ENCODE results near the gene MYO18A. TPM values are rescaled to one million over a fixed set of nuclear protein-coding genes. Genes with fewer than 3 reads are reported as not detected.

MYO18A gene
- total RNA-seq, 3 donors from 2014 or later (not counting 1 experiment from before 2014, with no cell fraction given), result 110 to 117 (median 115) TPM

- Mint-ChIP-seq H3K27me3 (ENCODE audit: low read depth in 2 of 2) (peaks cover 23 to 31% of the 10 kb centered on the region in 2 donors), H3K36me3 (peaks cover 9% of the 10 kb centered on the region), H3K4me1 (no peaks in the 10 kb centered on the region), H3K9me3 (peaks cover 0 to 7% of the 10 kb centered on the region in 2 donors), H3K4me3 (no peak overlapping the region), H3K27ac (no peak overlapping the region)
- TF ChIP-seq, protein P1, sequence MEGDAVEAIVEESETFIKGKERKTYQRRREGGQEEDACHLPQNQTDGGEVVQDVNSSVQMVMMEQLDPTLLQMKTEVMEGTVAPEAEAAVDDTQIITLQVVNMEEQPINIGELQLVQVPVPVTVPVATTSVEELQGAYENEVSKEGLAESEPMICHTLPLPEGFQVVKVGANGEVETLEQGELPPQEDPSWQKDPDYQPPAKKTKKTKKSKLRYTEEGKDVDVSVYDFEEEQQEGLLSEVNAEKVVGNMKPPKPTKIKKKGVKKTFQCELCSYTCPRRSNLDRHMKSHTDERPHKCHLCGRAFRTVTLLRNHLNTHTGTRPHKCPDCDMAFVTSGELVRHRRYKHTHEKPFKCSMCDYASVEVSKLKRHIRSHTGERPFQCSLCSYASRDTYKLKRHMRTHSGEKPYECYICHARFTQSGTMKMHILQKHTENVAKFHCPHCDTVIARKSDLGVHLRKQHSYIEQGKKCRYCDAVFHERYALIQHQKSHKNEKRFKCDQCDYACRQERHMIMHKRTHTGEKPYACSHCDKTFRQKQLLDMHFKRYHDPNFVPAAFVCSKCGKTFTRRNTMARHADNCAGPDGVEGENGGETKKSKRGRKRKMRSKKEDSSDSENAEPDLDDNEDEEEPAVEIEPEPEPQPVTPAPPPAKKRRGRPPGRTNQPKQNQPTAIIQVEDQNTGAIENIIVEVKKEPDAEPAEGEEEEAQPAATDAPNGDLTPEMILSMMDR (IDR thresholded peaks at IDR 0.05), result no peak
- Histone ChIP-seq H3K36me3 (ENCODE audit: control insufficient read depth, insufficient read depth, low read length) (no peaks in the 10 kb centered on the region), H3K27ac (ENCODE audit: low read length) (no peak overlapping the region), H3K4me3 (ENCODE audit: low read length) (no peak overlapping the region), H3K9me3 (ENCODE audit: control insufficient read depth, insufficient read depth, low read length) (peaks cover 3% of the 10 kb centered on the region), H3K4me1 (ENCODE audit: control insufficient read depth, insufficient read depth, low read length) (peaks cover 2% of the 10 kb centered on the region), H3K27me3 (ENCODE audit: control insufficient read depth, insufficient read depth, low read length) (peaks cover 7% of the 10 kb centered on the region)
- DNase-seq (no peak), ATAC-seq (no peak)
- intact Hi-C loops (cut with micrococcal nuclease), result no loop called here
- WGBS (ENCODE audit: insufficient coverage), result 68% methylated on average over 5 of the region's 5 CpGs
Measured at GRCh38 chr17:29036584-29036983, 143.6 kb downstream of the MYO18A start.

DNA sequence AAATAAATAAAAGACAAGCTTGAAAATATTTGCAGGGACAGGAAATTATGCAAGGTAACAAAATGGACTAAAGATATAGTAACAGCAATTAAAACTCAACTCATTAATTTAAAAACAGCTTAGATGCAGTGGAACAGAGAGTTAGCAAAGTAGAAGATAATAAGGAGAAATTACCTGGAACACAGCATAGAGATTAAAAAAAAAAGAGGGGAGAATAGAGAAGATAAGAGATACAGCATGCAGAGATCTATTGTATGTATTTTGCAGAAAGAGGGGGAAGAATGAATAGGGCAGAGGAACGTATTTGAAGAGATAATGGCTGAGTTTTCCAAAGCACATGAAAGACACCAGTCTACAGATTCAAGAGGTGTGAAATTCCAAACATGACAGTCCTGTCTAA, 145.7 kb downstream of the MYO18A start:
- ATAC-seq (no peak), DNase-seq (no peak)
- peaks cover 3% of the 10 kb centered on the region for H3K9me3 ChIP-seq (ENCODE audit: control insufficient read depth, insufficient read depth, low read length)
- Mint-ChIP-seq H3K4me1 (no peaks in the 10 kb centered on the region), H3K4me3 (no peak overlapping the region), H3K27ac (no peak overlapping the region), H3K27me3 (ENCODE audit: low read depth in 2 of 2) (peaks cover 32 to 36% of the 10 kb centered on the region in 2 donors), H3K9me3 (peaks cover 0 to 7% of the 10 kb centered on the region in 2 donors), H3K36me3 (peaks cover 9% of the 10 kb centered on the region)
- TF ChIP-seq, protein P1 (IDR thresholded peaks at IDR 0.05), result no peak
- H3K27ac ChIP-seq (ENCODE audit: low read length), result no peak overlapping the region
- H3K4me1 ChIP-seq (ENCODE audit: control insufficient read depth, insufficient read depth, low read length), result peaks cover 2% of the 10 kb centered on the region
- H3K4me3 ChIP-seq (ENCODE audit: low read length), result no peak overlapping the region
- H3K27me3 ChIP-seq (ENCODE audit: control insufficient read depth, insufficient read depth, low read length), result peaks cover 10% of the 10 kb centered on the region
- intact Hi-C loops (cut with micrococcal nuclease), result no loop called here
- H3K36me3 ChIP-seq (ENCODE audit: control insufficient read depth, insufficient read depth, low read length), result no peaks in the 10 kb centered on the region
- WGBS (ENCODE audit: insufficient coverage), result 76% methylated on average over 1 of the region's 1 CpG

GRCh38 chr17:29032857-29033197, 147.4 kb downstream of the MYO18A start:
- peaks cover 40 to 42% of the 10 kb centered on the region in 2 donors for H3K27me3 Mint-ChIP-seq (ENCODE audit: low read depth in 2 of 2)
- TF ChIP-seq, protein P1 (IDR thresholded peaks at IDR 0.05), result no peak
- Histone ChIP-seq H3K4me3 (ENCODE audit: low read length) (no peak overlapping the region), H3K27me3 (ENCODE audit: control insufficient read depth, insufficient read depth, low read length) (peaks cover 10% of the 10 kb centered on the region), H3K4me1 (ENCODE audit: control insufficient read depth, insufficient read depth, low read length) (peaks cover 2% of the 10 kb centered on the region), H3K27ac (ENCODE audit: low read length) (no peak overlapping the region), H3K36me3 (ENCODE audit: control insufficient read depth, insufficient read depth, low read length) (no peaks in the 10 kb centered on the region), H3K9me3 (ENCODE audit: control insufficient read depth, insufficient read depth, low read length) (peaks cover 3% of the 10 kb centered on the region)
- no peak for ATAC-seq
- H3K36me3 Mint-ChIP-seq, result peaks cover 9% of the 10 kb centered on the region
- 50% methylated on average over 5 of the region's 6 CpGs for WGBS (ENCODE audit: insufficient coverage)
- H3K9me3 Mint-ChIP-seq, result peaks cover 0 to 7% of the 10 kb centered on the region in 2 donors
- no peak overlapping the region for H3K27ac Mint-ChIP-seq
- no peak for DNase-seq
- no peak overlapping the region for H3K4me3 Mint-ChIP-seq
- H3K4me1 Mint-ChIP-seq, result no peaks in the 10 kb centered on the region
- intact Hi-C loops (cut with micrococcal nuclease), result no loop called here

Measured in natural killer cell (primary cell).